ENCODE measurements around the gene EEF1AKMT2. TPM values are rescaled to one million over a fixed set of nuclear protein-coding genes. Genes with fewer than 3 reads are reported as not detected.

EEF1AKMT2 gene
- total RNA-seq, 1 donor from 2014 or later: 19.1 TPM

DNA sequence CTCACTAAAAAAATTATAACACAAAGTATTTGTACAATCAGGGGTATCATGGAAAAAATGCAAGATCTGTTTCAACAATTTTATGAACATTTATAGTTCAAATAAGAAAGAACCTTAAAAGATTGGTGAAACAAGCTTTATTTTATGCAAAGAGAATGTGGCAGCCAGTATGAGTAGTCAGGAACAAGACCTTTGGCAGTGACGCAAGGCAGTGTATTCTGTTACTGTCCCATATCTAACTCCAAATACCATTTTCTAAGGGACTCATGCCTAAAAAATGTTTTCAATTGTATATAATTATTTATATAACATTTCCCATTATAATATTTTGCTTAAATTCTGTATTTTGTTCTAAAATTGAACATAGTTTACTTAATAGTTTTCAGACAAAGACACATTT, 28.4 kb downstream of the EEF1AKMT2 start:
- Histone ChIP-seq H3K27me3 (ENCODE audit: insufficient read depth, low read length) (no peaks in the 10 kb centered on the region), H3K4me3 (ENCODE audit: insufficient read depth, low read depth, low read length) (no peak overlapping the region), H3K27ac (ENCODE audit: low read depth, low read length) (no peak overlapping the region), H3K4me2 (ENCODE audit: low read length) (no peak overlapping the region), H2AFZ (ENCODE audit: low read depth, low read length) (no peak overlapping the region), H3K9ac (ENCODE audit: low read length) (no peak overlapping the region), H3K4me1 (ENCODE audit: insufficient read depth, low read length) (no peaks in the 10 kb centered on the region), H3K36me3 (ENCODE audit: insufficient read depth, low read length) (peaks cover 32% of the 10 kb centered on the region), H3K79me2 (ENCODE audit: insufficient read depth, low read length) (no peaks in the 10 kb centered on the region), H4K20me1 (ENCODE audit: insufficient read depth, low read length) (no peaks in the 10 kb centered on the region), H3K9me3 (ENCODE audit: insufficient read depth, low read depth, low read length) (no peaks in the 10 kb centered on the region)
- no peak overlapping the region for H3K27ac Mint-ChIP-seq (ENCODE audit: unreplicated experiment)
- H3K36me3 Mint-ChIP-seq (ENCODE audit: low read depth, unreplicated experiment): peaks cover 5% of the 10 kb centered on the region
- no peaks in the 10 kb centered on the region for H3K9me3 Mint-ChIP-seq (ENCODE audit: unreplicated experiment)
- DNase-seq (ENCODE audit: low read depth): no peak
- no peak for FAIRE-seq
- no peak overlapping the region for H3K4me3 Mint-ChIP-seq (ENCODE audit: unreplicated experiment)
- no peaks in the 10 kb centered on the region for H3K27me3 Mint-ChIP-seq (ENCODE audit: low read depth, unreplicated experiment)
- TF ChIP-seq, protein P1, sequence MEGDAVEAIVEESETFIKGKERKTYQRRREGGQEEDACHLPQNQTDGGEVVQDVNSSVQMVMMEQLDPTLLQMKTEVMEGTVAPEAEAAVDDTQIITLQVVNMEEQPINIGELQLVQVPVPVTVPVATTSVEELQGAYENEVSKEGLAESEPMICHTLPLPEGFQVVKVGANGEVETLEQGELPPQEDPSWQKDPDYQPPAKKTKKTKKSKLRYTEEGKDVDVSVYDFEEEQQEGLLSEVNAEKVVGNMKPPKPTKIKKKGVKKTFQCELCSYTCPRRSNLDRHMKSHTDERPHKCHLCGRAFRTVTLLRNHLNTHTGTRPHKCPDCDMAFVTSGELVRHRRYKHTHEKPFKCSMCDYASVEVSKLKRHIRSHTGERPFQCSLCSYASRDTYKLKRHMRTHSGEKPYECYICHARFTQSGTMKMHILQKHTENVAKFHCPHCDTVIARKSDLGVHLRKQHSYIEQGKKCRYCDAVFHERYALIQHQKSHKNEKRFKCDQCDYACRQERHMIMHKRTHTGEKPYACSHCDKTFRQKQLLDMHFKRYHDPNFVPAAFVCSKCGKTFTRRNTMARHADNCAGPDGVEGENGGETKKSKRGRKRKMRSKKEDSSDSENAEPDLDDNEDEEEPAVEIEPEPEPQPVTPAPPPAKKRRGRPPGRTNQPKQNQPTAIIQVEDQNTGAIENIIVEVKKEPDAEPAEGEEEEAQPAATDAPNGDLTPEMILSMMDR (IDR thresholded peaks at IDR 0.05; ENCODE audit: insufficient read depth, low read depth, low read length): no peak
- no peak for TF ChIP-seq EZH2 (IDR thresholded peaks at IDR 0.05; ENCODE audit: insufficient read depth, low read length)
- H3K4me1 Mint-ChIP-seq (ENCODE audit: low read depth, unreplicated experiment): no peaks in the 10 kb centered on the region

DNA sequence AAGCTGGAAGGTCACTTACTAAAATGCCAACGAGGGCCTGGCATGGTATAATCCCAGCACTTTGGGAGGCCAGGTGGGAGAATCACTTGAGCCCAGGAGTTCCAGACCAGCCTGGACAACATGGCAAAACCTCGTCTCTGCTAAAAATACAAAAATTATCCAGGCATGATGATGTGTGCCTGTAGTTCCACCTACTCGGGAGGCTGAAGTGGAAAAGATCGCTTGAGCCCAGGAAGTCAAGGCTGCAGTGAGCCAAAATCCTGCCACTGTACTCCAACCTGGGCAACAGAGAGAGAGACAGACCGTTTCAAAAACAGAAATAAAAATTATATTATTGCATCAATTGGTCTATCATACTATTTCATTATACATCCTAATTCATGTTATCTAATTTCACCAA, 29.4 kb downstream of the EEF1AKMT2 start:
- Histone ChIP-seq H3K4me1 (ENCODE audit: insufficient read depth, low read length) (no peaks in the 10 kb centered on the region), H3K4me2 (ENCODE audit: low read length) (no peak overlapping the region), H2AFZ (ENCODE audit: low read depth, low read length) (no peak overlapping the region), H3K9ac (ENCODE audit: low read length) (no peak overlapping the region), H3K27ac (ENCODE audit: low read depth, low read length) (no peak overlapping the region), H4K20me1 (ENCODE audit: insufficient read depth, low read length) (no peaks in the 10 kb centered on the region), H3K79me2 (ENCODE audit: insufficient read depth, low read length) (no peaks in the 10 kb centered on the region), H3K4me3 (ENCODE audit: insufficient read depth, low read depth, low read length) (no peak overlapping the region), H3K9me3 (ENCODE audit: insufficient read depth, low read depth, low read length) (no peaks in the 10 kb centered on the region), H3K27me3 (ENCODE audit: insufficient read depth, low read length) (no peaks in the 10 kb centered on the region), H3K36me3 (ENCODE audit: insufficient read depth, low read length) (peaks cover 36% of the 10 kb centered on the region)
- Mint-ChIP-seq H3K36me3 (ENCODE audit: low read depth, unreplicated experiment) (peaks cover 2% of the 10 kb centered on the region), H3K27me3 (ENCODE audit: low read depth, unreplicated experiment) (no peaks in the 10 kb centered on the region), H3K27ac (ENCODE audit: unreplicated experiment) (no peak overlapping the region), H3K4me3 (ENCODE audit: unreplicated experiment) (no peak overlapping the region), H3K4me1 (ENCODE audit: low read depth, unreplicated experiment) (no peaks in the 10 kb centered on the region), H3K9me3 (ENCODE audit: unreplicated experiment) (no peaks in the 10 kb centered on the region)
- FAIRE-seq: no peak
- DNase-seq (ENCODE audit: low read depth): no peak
- TF ChIP-seq, protein P1 (IDR thresholded peaks at IDR 0.05; ENCODE audit: insufficient read depth, low read depth, low read length): no peak
- no peak for TF ChIP-seq EZH2 (IDR thresholded peaks at IDR 0.05; ENCODE audit: insufficient read depth, low read length)

DNA sequence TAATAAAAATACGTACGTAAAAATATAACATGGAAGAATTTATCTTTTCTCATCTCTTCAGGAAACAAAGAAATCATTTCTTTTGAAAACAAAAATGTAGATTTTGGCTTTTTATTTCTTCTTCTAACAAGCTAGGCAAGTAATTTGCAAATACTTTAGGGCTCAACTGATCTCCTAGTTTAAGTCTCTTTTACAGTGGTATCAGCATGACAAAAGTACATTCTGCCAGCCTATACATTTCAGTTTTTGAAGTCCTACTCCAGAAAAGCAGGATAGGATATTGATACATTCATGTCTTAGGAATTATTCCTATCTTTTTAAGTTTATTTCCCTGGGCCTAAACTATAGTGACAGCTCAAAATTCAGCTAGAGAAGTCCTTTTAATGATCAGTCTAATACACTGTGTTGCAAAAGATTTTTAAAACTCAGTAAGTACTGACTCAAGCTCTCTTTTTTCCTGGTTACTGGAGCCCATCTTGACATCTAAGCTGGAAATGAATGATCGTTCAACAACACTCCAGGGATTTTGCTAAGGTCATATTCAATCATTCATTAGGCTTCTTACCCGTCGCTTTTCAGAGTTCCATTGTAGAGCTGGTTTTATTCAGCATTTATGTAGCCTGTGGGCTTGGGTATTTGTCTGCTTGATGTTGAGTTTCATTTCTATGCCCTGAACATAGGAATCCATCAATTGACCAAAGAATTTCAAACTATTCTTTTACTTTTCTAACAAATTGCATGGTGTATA, 35.4 kb downstream of the EEF1AKMT2 start:
- no peak for DNase-seq (ENCODE audit: low read depth)
- H2AFZ ChIP-seq (ENCODE audit: low read depth, low read length): no peak overlapping the region
- H4K20me1 ChIP-seq (ENCODE audit: insufficient read depth, low read length): no peaks in the 10 kb centered on the region
- H3K27ac Mint-ChIP-seq (ENCODE audit: unreplicated experiment): no peak overlapping the region
- H3K36me3 Mint-ChIP-seq (ENCODE audit: low read depth, unreplicated experiment): peaks cover 2% of the 10 kb centered on the region
- H3K36me3 ChIP-seq (ENCODE audit: insufficient read depth, low read length): peaks cover 42% of the 10 kb centered on the region
- no peaks in the 10 kb centered on the region for H3K27me3 Mint-ChIP-seq (ENCODE audit: low read depth, unreplicated experiment)
- H3K9ac ChIP-seq (ENCODE audit: low read length): no peak overlapping the region
- TF ChIP-seq EZH2 (IDR thresholded peaks at IDR 0.05; ENCODE audit: insufficient read depth, low read length): no peak
- TF ChIP-seq, protein P1 (IDR thresholded peaks at IDR 0.05; ENCODE audit: insufficient read depth, low read depth, low read length): no peak
- H3K79me2 ChIP-seq (ENCODE audit: insufficient read depth, low read length): no peaks in the 10 kb centered on the region
- no peaks in the 10 kb centered on the region for H3K9me3 ChIP-seq (ENCODE audit: insufficient read depth, low read depth, low read length)
- H3K4me3 ChIP-seq (ENCODE audit: insufficient read depth, low read depth, low read length): no peak overlapping the region
- H3K4me1 ChIP-seq (ENCODE audit: insufficient read depth, low read length): no peaks in the 10 kb centered on the region
- FAIRE-seq: no peak
- peaks cover 2% of the 10 kb centered on the region for H3K4me1 Mint-ChIP-seq (ENCODE audit: low read depth, unreplicated experiment)
- H3K4me3 Mint-ChIP-seq (ENCODE audit: unreplicated experiment): no peak overlapping the region
- no peaks in the 10 kb centered on the region for H3K27me3 ChIP-seq (ENCODE audit: insufficient read depth, low read length)
- H3K4me2 ChIP-seq (ENCODE audit: low read length): no peak overlapping the region
- no peaks in the 10 kb centered on the region for H3K9me3 Mint-ChIP-seq (ENCODE audit: unreplicated experiment)
- no peak overlapping the region for H3K27ac ChIP-seq (ENCODE audit: low read depth, low read length)
